ENCODE results near the gene AGRP. TPM values are rescaled to one million over a fixed set of nuclear protein-coding genes. Genes with fewer than 3 reads are reported as not detected.
A peak's percentile ranks its signal among the peaks of the same experiment; 100 is the strongest.

The AGRP gene
- total RNA-seq, 4 donors from 2014 or later: not detected

- H3K36me3 ChIP-seq: peaks cover 0 to 50% (median 0%) of the 10 kb centered on the region in 3 donors
- peaks cover 0 to 22% (median 8%) of the 10 kb centered on the region in 4 donors for H3K4me1 ChIP-seq
- H3K9me3 ChIP-seq: no peaks in the 10 kb centered on the region
- H3K27me3 ChIP-seq: no peaks in the 10 kb centered on the region
- H3K4me3 ChIP-seq: no peak overlapping the region
- DNase-seq: peak in 2 of 3 donors; percentile 46 to 51
- H3K27ac ChIP-seq: peak overlapping the region in 1 of 4 donors; percentile 71
- TF ChIP-seq POLR2A (IDR thresholded peaks at IDR 0.05): no peak
- TF ChIP-seq, protein P1, sequence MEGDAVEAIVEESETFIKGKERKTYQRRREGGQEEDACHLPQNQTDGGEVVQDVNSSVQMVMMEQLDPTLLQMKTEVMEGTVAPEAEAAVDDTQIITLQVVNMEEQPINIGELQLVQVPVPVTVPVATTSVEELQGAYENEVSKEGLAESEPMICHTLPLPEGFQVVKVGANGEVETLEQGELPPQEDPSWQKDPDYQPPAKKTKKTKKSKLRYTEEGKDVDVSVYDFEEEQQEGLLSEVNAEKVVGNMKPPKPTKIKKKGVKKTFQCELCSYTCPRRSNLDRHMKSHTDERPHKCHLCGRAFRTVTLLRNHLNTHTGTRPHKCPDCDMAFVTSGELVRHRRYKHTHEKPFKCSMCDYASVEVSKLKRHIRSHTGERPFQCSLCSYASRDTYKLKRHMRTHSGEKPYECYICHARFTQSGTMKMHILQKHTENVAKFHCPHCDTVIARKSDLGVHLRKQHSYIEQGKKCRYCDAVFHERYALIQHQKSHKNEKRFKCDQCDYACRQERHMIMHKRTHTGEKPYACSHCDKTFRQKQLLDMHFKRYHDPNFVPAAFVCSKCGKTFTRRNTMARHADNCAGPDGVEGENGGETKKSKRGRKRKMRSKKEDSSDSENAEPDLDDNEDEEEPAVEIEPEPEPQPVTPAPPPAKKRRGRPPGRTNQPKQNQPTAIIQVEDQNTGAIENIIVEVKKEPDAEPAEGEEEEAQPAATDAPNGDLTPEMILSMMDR (IDR thresholded peaks at IDR 0.05): peak in 1 of 6 experiments; percentile 4
Observed at GRCh38 chr16:67435758-67436164, 47.6 kb downstream of the AGRP start.

- Histone ChIP-seq H3K9me3 (no peaks in the 10 kb centered on the region), H3K4me3 (peak overlapping the region in 3 of 4 donors; percentile 43 to 92 (median 62)), H3K27me3 (no peaks in the 10 kb centered on the region), H3K4me1 (peaks cover 0 to 28% (median 14%) of the 10 kb centered on the region in 4 donors), H3K36me3 (peaks cover 0 to 30% (median 0%) of the 10 kb centered on the region in 3 donors), H3K27ac (peak overlapping the region in 3 of 4 donors; percentile 80 to 99 (median 93))
- peak in 1 of 3 donors; percentile 54 for DNase-seq
- no peak for TF ChIP-seq POLR2A (IDR thresholded peaks at IDR 0.05)
- TF ChIP-seq, protein P1 (IDR thresholded peaks at IDR 0.05): no peak
Observed at GRCh38 chr16:67433131-67433719, 50.1 kb downstream of the AGRP start.

Other genes with a start within 250 kb of the AGRP start
- 10 to 100 TPM; 13.3 to 64.4 (median 38.8) TPM for gene FHOD1, start 236.1 kb downstream of the AGRP start, total RNA-seq
- 1 to 10 TPM; 1.2 to 2.2 (median 1.8) TPM for gene SLC9A5, start 234.6 kb downstream of the AGRP start, total RNA-seq
- 10 to 100 TPM; 12.3 to 16.5 (median 14.0) TPM for gene PLEKHG4, start 204.0 kb downstream of the AGRP start, total RNA-seq
- gene KCTD19, start 156.8 kb downstream of the AGRP start, total RNA-seq: not detected
- 1 to 10 TPM in 1 of 4 donors, not detected in 3; 5.1 TPM for gene LRRC36, start 156.7 kb downstream of the AGRP start, total RNA-seq
- gene TPPP3, start 90.0 kb downstream of the AGRP start, total RNA-seq: 10 to 100 TPM in 2 of 4 donors, 1 to 10 TPM in 2; 6.6 to 33.3 (median 16.6) TPM
- gene ZDHHC1, start 67.1 kb downstream of the AGRP start, total RNA-seq: 10 to 100 TPM in 1 of 4 donors, 1 to 10 TPM in 3; 3.5 to 14.5 (median 6.3) TPM
- gene HSD11B2, start 52.4 kb downstream of the AGRP start, total RNA-seq: 100 to 1,000 TPM; 116 to 688 (median 499) TPM
- gene ATP6V0D1, start 2.4 kb downstream of the AGRP start, total RNA-seq: 100 to 1,000 TPM; 131 to 223 (median 202) TPM
- gene RIPOR1, start 45.3 kb upstream of the AGRP start, total RNA-seq: 10 to 100 TPM; 10.5 to 70.1 (median 42.5) TPM
- gene CTCF, start 79.0 kb upstream of the AGRP start, total RNA-seq: 10 to 100 TPM; 35.3 to 59.4 (median 42.7) TPM
- 10 to 100 TPM in 3 of 4 donors, 1 to 10 TPM in 1; 8.4 to 55.3 (median 13.4) TPM for gene CARMIL2, start 161.6 kb upstream of the AGRP start, total RNA-seq
- 10 to 100 TPM; 14.2 to 37.2 (median 18.6) TPM for gene ACD, start 176.7 kb upstream of the AGRP start, total RNA-seq
- gene PARD6A, start 177.4 kb upstream of the AGRP start, total RNA-seq: 1 to 10 TPM in 3 of 4 donors, not detected in 1; 1.0 to 4.3 (median 2.1) TPM
- 10 to 100 TPM; 10.6 to 26.3 (median 13.4) TPM for gene ENKD1, start 183.2 kb upstream of the AGRP start, total RNA-seq
- gene C16orf86, start 183.3 kb upstream of the AGRP start, total RNA-seq: 1 to 10 TPM in 3 of 4 donors, under 1 TPM in 1; 0.54 to 6.6 (median 2.0) TPM
- gene GFOD2, start 235.8 kb upstream of the AGRP start, total RNA-seq: 10 to 100 TPM in 3 of 4 donors, 1 to 10 TPM in 1; 9.9 to 40.7 (median 24.6) TPM

All from Peyer's patch (tissue), 4 donors.